H54 (cell line): ENCODE results near the gene SLC35D1.
A peak's percentile ranks its signal among the peaks of the same experiment; 100 is the strongest.
"Not testable (repeated sequence)": the region's sequence is repeated elsewhere in the genome, so short reads cannot be mapped to it uniquely, and the experiment has no call there.

Experiments
- DNase-seq: peaks from one replicate; pipeline ENCODE4 v3.0.0; 2011; ENCODE audit warnings: low spot score, mixed read lengths; ENCODE audit not compliant: insufficient read length
- FAIRE-seq: peaks from 3 replicates; lab custom pipeline; 2011; peaks lifted over from hg19 to GRCh38; lab: Jason Lieb, UNC
- POLR2A ChIP-seq: IDR thresholded peaks from 2 replicates; pipeline ENCODE4 v1.6.1; 2011; ENCODE audit warnings: low read depth, mild to moderate bottlenecking, low read length

Gene SLC35D1

GRCh38 chr1:66993076-66993475 lies 60.9 kb downstream of the SLC35D1 start:
- FAIRE-seq, result no peak
- TF ChIP-seq POLR2A, result no peak
- DNase-seq, result no peak

GRCh38 chr1:66985835-66986234 lies 68.1 kb downstream of the SLC35D1 start:
- DNase-seq, result no peak
- FAIRE-seq, result no peak
- TF ChIP-seq POLR2A, result no peak

- TF ChIP-seq POLR2A, result no peak
- DNase-seq, result no peak
- no peak for FAIRE-seq
Observed at GRCh38 chr1:66984491-66984890, 69.5 kb downstream of the SLC35D1 start.

GRCh38 chr1:66982561-66983260 lies 71.2 kb downstream of the SLC35D1 start:
- FAIRE-seq, result no peak
- TF ChIP-seq POLR2A, result no peak
- no peak for DNase-seq

- TF ChIP-seq POLR2A, result no peak
- FAIRE-seq (no peak), DNase-seq (no peak)
Observed at GRCh38 chr1:66981679-66982078, 72.3 kb downstream of the SLC35D1 start.

GRCh38 chr1:66980745-66981367 lies 73.1 kb downstream of the SLC35D1 start:
- no peak for FAIRE-seq
- TF ChIP-seq POLR2A, result no peak
- no peak for DNase-seq

- FAIRE-seq, DNase-seq: not testable (repeated sequence)
Observed at GRCh38 chr1:66979621-66980020, 74.3 kb downstream of the SLC35D1 start.

- no peak for TF ChIP-seq POLR2A
- FAIRE-seq (no peak), DNase-seq (no peak)
Observed at GRCh38 chr1:66978201-66978600, 75.7 kb downstream of the SLC35D1 start.

GRCh38 chr1:66968574-66968973 lies 85.4 kb downstream of the SLC35D1 start:
- no peak for TF ChIP-seq POLR2A
- FAIRE-seq (no peak), DNase-seq (no peak)

- DNase-seq, FAIRE-seq: not testable (repeated sequence)
Observed at GRCh38 chr1:66966188-66966873, 87.6 kb downstream of the SLC35D1 start.

GRCh38 chr1:66957938-66958337 lies 96.0 kb downstream of the SLC35D1 start:
- no peak for TF ChIP-seq POLR2A
- no peak for DNase-seq
- FAIRE-seq, result no peak

- no peak for FAIRE-seq
- no peak for DNase-seq
- no peak for TF ChIP-seq POLR2A
Observed at GRCh38 chr1:66954208-66954607, 99.7 kb downstream of the SLC35D1 start.

- no peak for DNase-seq
- TF ChIP-seq POLR2A, result no peak
- FAIRE-seq, result peak; percentile 38
Observed at GRCh38 chr1:66951513-66951912, 102.4 kb downstream of the SLC35D1 start.
